Ramos (cell line): ENCODE results near the gene SLC6A2.

Source experiments
- in situ Hi-C: fragments of 300-500 bp; cut with MboI; formaldehyde crosslinking; loops from one replicate; pipeline ENCODE4 v1.14.3; 2022; ENCODE audit warnings: low sequenced_read_pairs; ENCODE audit not compliant: unreplicated experiment

The SLC6A2 gene

GRCh38 chr16:55645986-55646385, 9.8 kb upstream of the SLC6A2 start:
- in situ Hi-C loops = no loop called here

DNA sequence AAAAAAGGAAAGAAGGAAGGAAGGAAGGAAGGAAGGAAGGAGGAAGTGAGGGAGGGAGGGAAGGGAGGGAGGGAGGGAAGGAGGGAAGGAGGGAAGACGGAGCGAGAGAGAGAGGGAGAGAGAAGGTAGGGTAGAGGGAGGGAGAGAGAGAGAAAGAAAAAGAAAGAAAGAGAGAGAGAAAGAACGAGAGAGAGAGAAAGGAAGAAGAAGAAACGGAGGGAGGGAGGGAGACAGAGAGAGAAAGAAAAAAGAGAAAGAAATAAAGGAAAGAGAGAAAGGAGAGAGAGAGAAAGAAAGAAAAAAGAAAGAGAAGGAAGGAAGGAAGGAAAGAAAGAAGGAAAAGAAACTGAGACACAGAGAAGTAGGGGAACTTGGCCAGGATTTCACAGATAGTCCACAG, 8.4 kb upstream of the SLC6A2 start:
- in situ Hi-C loops = no loop called here

- in situ Hi-C loops = no loop called here
These were observed 8.0 kb upstream of the SLC6A2 start for GRCh38 chr16:55647798-55648197.

DNA sequence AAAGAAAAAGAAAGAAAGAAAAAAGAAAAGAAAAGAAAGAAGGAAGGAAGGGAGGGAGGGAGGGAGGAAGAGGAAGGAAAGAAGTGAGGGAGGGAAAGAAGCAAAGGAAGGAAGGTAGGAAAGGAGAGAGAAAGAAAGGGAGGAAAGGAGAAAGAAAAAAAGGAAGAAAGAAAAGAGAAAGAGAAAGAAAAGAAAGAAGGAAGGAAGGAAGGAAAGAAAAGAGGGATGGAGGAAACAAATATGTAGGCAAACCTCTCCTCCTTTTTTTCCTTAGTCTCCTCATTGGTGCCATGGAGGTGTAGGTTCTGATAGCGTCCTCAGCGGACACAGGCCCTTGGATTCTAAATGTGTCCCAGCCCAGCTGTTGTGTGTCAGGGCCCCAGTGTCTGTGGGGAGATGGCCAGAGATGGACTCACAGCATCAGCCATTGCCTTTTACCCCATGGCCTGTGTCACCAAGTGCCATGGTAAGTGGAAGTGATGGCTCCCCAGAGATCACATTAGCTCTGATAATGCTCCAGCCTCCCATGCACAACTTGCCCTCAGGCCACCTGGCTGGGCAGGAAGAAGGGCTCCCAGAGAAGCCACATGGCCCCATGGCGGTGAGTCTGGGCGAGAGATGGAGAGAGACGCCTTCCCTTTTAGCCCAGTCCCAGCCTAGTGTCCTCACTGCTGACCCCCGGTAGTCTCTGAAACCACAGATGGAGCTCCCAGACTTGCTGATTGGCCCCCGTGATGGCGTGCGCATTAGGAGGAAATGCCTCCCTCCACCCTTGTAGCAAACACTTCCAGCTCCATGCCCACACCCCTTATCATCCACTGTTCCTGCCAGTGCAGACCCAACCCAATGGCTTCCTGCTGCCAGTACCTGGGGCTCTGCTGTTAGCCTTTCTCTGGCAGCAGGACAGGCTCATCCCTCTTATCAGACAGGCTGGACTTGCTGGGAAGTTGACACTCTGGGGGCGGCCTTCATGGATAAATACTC, 3.7 kb upstream of the SLC6A2 start:
- in situ Hi-C loops = no loop called here

- in situ Hi-C loops = no loop called here
These were observed 2.7 kb upstream of the SLC6A2 start for GRCh38 chr16:55653106-55653505.

DNA sequence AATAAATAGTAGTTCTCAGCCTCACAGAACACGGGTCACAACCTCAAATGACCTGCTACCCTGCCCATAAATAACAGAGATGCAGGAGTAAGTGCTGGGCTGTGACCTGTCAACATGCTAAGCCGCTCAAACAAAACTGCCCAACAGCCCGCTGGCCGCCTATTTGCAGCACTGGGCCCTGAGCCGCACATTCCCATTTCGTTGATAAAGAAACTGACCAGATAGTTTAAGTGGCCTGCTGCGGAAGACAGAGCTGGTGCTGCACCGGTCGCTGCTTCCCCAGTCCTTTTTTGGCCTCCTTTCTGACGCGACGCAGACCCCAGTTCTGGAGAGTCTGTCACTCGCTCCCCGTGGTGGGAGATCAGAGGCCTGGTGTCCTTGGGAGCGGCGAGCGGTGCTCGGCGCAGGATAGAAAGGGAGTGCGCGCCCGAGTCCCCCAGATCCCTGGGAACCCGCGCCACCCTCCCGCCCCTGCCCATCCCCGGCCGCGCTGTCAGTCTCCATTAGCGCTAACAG, 349 bp upstream of the SLC6A2 start:
- in situ Hi-C loops = no loop called here

GRCh38 chr16:55656691-55657092, 904 bp downstream of the SLC6A2 start:
- in situ Hi-C loops = no loop called here

DNA sequence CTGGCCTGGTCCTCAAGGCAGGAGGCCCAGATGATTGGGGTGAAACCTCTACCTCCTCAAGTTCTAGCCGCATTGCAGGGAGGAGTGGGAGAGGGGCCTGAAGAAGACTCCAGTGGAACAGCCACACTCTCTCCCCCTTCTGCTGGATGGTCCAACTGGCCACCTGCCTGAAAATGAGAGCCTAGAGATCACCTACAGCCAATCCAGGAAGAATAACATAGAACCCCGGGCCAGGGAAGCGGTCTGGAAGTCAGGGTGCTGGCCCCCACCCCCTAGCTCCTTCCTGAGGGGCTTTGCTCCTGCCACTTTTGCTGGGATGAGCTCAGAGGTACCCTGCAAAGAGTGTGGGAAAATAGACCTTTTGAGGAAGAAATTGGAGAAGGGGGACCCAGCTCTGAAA, 1.8 kb downstream of the SLC6A2 start:
- in situ Hi-C loops = no loop called here

DNA sequence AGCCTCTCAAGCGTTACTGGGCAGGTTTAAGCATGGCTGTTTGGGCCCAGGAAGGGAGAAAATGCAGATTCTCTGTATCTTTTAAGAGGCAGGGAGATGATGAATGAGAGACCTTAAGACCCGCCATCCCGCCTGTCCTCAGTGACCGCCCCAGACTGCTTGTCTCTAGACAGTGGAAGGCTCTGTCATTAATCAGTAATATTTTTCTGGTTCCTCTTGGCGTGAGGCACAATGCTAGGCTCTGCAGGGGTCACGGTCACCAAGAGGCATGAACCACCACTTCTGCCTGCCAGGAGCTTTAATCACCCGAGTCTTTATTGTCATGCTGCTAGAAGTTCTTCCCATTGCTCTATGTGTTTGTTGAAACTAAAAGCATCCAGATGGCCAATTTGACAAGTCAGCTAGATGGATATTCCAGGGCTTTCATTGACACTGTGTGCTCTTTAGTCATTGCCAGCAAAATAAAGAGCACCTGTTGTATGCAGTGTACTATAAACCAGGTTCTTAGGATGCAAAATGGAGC, 3.2 kb downstream of the SLC6A2 start:
- in situ Hi-C loops = no loop called here

- in situ Hi-C loops = no loop called here
These were observed 4.2 kb downstream of the SLC6A2 start for GRCh38 chr16:55660026-55660425.

DNA sequence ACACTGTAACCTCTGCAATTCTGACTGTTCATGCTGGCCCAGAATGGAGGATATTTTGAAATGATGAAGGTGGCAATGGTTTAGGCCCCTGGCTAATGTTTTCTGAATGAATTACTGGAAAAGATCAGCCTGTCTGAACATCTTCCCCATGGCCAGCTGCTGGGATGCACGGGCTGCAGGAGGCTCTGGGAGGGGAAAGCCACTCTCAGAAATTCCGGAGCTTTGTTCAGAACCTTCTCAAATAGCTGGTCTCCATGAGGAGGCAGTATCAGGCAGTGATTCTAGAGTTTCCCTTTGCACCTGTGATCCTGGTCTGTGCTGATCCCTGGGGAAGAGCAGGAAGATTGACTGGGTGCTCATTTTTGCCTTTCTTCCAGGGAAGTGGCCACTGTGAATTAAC, 5.0 kb downstream of the SLC6A2 start:
- in situ Hi-C loops = no loop called here

GRCh38 chr16:55661941-55662643, 6.3 kb downstream of the SLC6A2 start:
- in situ Hi-C loops = no loop called here

- in situ Hi-C loops = no loop called here
These were observed 6.8 kb downstream of the SLC6A2 start for GRCh38 chr16:55662644-55663031.

DNA sequence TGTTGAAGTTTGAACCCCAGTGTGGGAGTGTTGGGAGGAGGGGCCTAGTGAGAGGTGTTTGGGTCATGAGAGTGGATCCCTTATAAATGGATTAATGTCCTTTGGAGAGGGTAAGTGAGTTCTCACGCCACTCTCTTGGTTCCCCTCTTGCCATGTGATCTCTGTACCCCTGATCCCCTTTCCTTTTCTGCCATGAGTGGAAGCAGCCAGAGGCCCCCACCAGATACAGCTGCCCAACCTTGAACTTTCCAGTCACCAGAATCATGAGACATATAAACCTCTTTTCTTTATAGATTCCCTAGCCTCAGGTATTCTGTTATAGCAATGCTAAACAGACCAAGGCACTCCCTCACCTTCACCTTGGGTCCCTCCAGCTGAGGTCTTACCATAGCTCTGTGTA, 7.4 kb downstream of the SLC6A2 start:
- in situ Hi-C loops = no loop called here

GRCh38 chr16:55663765-55664677, 8.2 kb downstream of the SLC6A2 start:
- in situ Hi-C loops = no loop called here

- in situ Hi-C loops = no loop called here
These were observed 9.1 kb downstream of the SLC6A2 start for GRCh38 chr16:55664786-55665407.

DNA sequence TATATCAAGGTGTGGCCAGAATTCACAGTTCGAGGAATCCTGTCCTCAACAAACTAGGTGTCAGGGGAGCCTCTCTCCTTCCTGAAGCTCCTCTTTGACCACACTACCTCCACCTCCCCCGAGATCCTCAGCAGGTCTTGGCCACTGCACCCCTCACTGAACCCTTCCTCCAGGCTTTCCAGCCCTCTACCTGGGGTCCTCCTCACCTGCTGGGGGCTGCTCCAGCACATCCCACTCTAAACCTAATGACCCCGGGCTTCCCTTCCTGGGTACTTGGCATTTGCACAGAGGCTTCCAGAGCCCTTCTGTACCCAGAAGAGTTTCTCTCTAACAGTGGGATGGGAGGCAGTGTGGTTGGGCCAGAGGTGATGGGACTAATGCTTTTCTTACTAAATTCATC, 9.7 kb downstream of the SLC6A2 start:
- in situ Hi-C loops = no loop called here

GRCh38 chr16:55666012-55666411, 10.2 kb downstream of the SLC6A2 start:
- in situ Hi-C loops = no loop called here

DNA sequence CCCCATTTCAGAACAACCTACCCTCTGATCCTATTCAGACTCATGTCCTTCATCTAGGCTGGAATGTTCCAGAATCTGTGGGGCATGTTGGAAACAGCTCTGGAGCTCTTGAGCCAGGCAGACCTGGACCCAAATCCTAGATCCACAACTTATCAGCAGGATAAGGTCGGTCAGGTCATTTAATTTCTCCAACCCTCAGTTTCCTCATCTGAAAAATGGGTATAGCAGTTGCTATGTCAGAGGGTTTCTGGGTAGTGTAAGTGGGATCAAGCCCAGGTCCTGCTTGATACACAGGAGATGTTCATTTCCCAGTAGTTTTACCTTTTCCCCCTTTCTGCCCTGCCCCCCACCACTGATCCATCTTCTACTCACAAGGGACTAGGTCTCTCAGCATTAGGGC, 12.0 kb downstream of the SLC6A2 start:
- in situ Hi-C loops = no loop called here
